Mesendoderm (in vitro differentiated cells): ENCODE data around the gene SLC39A11.

Experiments
- DNase-seq: peaks from one replicate; pipeline ENCODE4 v3.0.0; 2013
- H2AK5ac ChIP-seq: 2 replicates; pipeline ENCODE4 v1.6.1; 2013; ENCODE audit warnings: low read length, inconsistent platforms
- H2BK120ac ChIP-seq: 2 replicates; pipeline ENCODE4 v1.6.1; 2013; ENCODE audit warnings: low read depth, mild to moderate bottlenecking, low read length, moderate library complexity, mixed read lengths
- H2BK15ac ChIP-seq: replicated peaks from 2 replicates; pipeline ENCODE4 v1.6.1; 2013; ENCODE audit warnings: low read depth, mild to moderate bottlenecking, moderate library complexity
- H2BK5ac ChIP-seq: 2 replicates; pipeline ENCODE4 v1.6.1; 2013; ENCODE audit warnings: low read length, inconsistent platforms
- H3K18ac ChIP-seq: 2 replicates; pipeline ENCODE4 v1.6.1; 2013; ENCODE audit warnings: mild to moderate bottlenecking, low read length, mixed read lengths
- H3K23ac ChIP-seq: one replicate; pipeline ENCODE4 v1.6.1; 2013; ENCODE audit warnings: low read length
- H3K27ac ChIP-seq: 2 replicates; pipeline ENCODE4 v1.5.1; 2013; ENCODE audit warnings: low read depth, mild to moderate bottlenecking, inconsistent platforms, low read length, moderate library complexity
- H3K27me3 ChIP-seq: 2 replicates; pipeline ENCODE4 v1.6.1; 2013; ENCODE audit warnings: low read length, control low read depth, mild to moderate bottlenecking, inconsistent platforms; ENCODE audit not compliant: insufficient read depth, poor library complexity
- H3K36me3 ChIP-seq: 2 replicates; pipeline ENCODE4 v1.6.1; 2013; ENCODE audit warnings: low read length, inconsistent platforms; ENCODE audit not compliant: control insufficient read depth, insufficient read depth
- H3K4ac ChIP-seq: one replicate; pipeline ENCODE4 v1.6.1; 2013; ENCODE audit warnings: low read depth, mild to moderate bottlenecking, low read length, moderate library complexity
- H3K4me1 ChIP-seq: 2 replicates; pipeline ENCODE4 v1.6.1; 2013; ENCODE audit warnings: low read depth, low read length, inconsistent platforms; ENCODE audit not compliant: control insufficient read depth
- H3K4me2 ChIP-seq: 2 replicates; pipeline ENCODE4 v1.6.1; 2013; ENCODE audit warnings: low read length
- H3K4me3 ChIP-seq: 2 replicates; pipeline ENCODE4 v1.5.1; 2013; ENCODE audit warnings: mild to moderate bottlenecking, low read length
- H3K56ac ChIP-seq: one replicate; pipeline ENCODE4 v1.6.1; 2013; ENCODE audit warnings: low read length
- H3K79me1 ChIP-seq: 2 replicates; pipeline ENCODE4 v1.6.1; 2013; ENCODE audit warnings: low read length, inconsistent platforms
- H3K79me2 ChIP-seq: 2 replicates; pipeline ENCODE4 v1.6.1; 2013; ENCODE audit warnings: mild to moderate bottlenecking, low read length; ENCODE audit not compliant: control insufficient read depth, insufficient read depth
- H3K9ac ChIP-seq: 2 replicates; pipeline ENCODE4 v1.6.1; 2013; ENCODE audit warnings: low read length, inconsistent platforms
- H4K5ac ChIP-seq: one replicate; pipeline ENCODE4 v1.6.1; 2013; ENCODE audit warnings: low read length
- H4K8ac ChIP-seq: one replicate; pipeline ENCODE4 v1.6.1; 2013; ENCODE audit warnings: low read depth, mild to moderate bottlenecking, control low read depth, low read length, moderate library complexity
- WGBS: extraction: QIAGEN DNeasy Blood & Tissue Kit; methylation state at CpG from one replicate; pipeline ENCODE4 v1.1.7; 2013; ENCODE audit warnings: low lambda C conversion rate, missing lambda C conversion rate; ENCODE audit not compliant: insufficient coverage; ENCODE audit errors: extremely low coverage; 5-methylcytosine and 5-hydroxymethylcytosine counted together

The SLC39A11 gene

GRCh38 chr17:72631949-72632684 lies 460.4 kb downstream of the SLC39A11 start:
- H4K8ac ChIP-seq: no peak overlapping the region
- H3K79me1 ChIP-seq: no peaks in the 10 kb centered on the region
- H3K4ac ChIP-seq: no peak overlapping the region
- H4K5ac ChIP-seq: no peak overlapping the region
- H3K56ac ChIP-seq: no peak overlapping the region
- no peak overlapping the region for H3K23ac ChIP-seq
- H3K36me3 ChIP-seq: no peaks in the 10 kb centered on the region
- DNase-seq: no peak
- H2AK5ac ChIP-seq: no peak overlapping the region
- no peaks in the 10 kb centered on the region for H3K4me1 ChIP-seq
- H2BK5ac ChIP-seq: no peak overlapping the region
- no peak overlapping the region for H3K4me2 ChIP-seq
- no peak overlapping the region for H3K18ac ChIP-seq
- no peak overlapping the region for H3K4me3 ChIP-seq
- no peak overlapping the region for H3K9ac ChIP-seq
- no peaks in the 10 kb centered on the region for H3K79me2 ChIP-seq
- H3K27ac ChIP-seq: no peak overlapping the region
- no peak overlapping the region for H2BK15ac ChIP-seq
- no peaks in the 10 kb centered on the region for H3K27me3 ChIP-seq
- no peak overlapping the region for H2BK120ac ChIP-seq
- WGBS: no CpG with 5 or more reads among the region's 22 CpGs

GRCh38 chr17:72631568-72631948 lies 460.9 kb downstream of the SLC39A11 start:
- Histone ChIP-seq H3K79me1 (no peaks in the 10 kb centered on the region), H3K36me3 (no peaks in the 10 kb centered on the region), H3K4me1 (no peaks in the 10 kb centered on the region), H3K4me2 (no peak overlapping the region), H3K27me3 (no peaks in the 10 kb centered on the region), H4K5ac (no peak overlapping the region), H2BK120ac (no peak overlapping the region), H4K8ac (no peak overlapping the region), H3K56ac (no peak overlapping the region), H3K4me3 (no peak overlapping the region), H3K4ac (no peak overlapping the region), H3K23ac (no peak overlapping the region), H3K79me2 (no peaks in the 10 kb centered on the region), H2BK5ac (no peak overlapping the region), H2BK15ac (no peak overlapping the region), H2AK5ac (no peak overlapping the region), H3K9ac (no peak overlapping the region), H3K27ac (no peak overlapping the region), H3K18ac (no peak overlapping the region)
- no CpG with 5 or more reads among the region's 9 CpGs for WGBS
- no peak for DNase-seq

- no peak overlapping the region for H4K5ac ChIP-seq
- H3K27ac ChIP-seq: no peak overlapping the region
- H3K4me1 ChIP-seq: no peaks in the 10 kb centered on the region
- no peak for DNase-seq
- H3K27me3 ChIP-seq: no peaks in the 10 kb centered on the region
- H3K36me3 ChIP-seq: no peaks in the 10 kb centered on the region
- H3K4ac ChIP-seq: no peak overlapping the region
- no peak overlapping the region for H3K4me3 ChIP-seq
- H2BK15ac ChIP-seq: no peak overlapping the region
- H3K79me2 ChIP-seq: no peaks in the 10 kb centered on the region
- H3K23ac ChIP-seq: no peak overlapping the region
- H2BK5ac ChIP-seq: no peak overlapping the region
- H3K56ac ChIP-seq: no peak overlapping the region
- no peak overlapping the region for H4K8ac ChIP-seq
- no peak overlapping the region for H3K18ac ChIP-seq
- no peak overlapping the region for H2AK5ac ChIP-seq
- no peak overlapping the region for H2BK120ac ChIP-seq
- no peaks in the 10 kb centered on the region for H3K79me1 ChIP-seq
- H3K4me2 ChIP-seq: no peak overlapping the region
- H3K9ac ChIP-seq: no peak overlapping the region
Measured at GRCh38 chr17:72624652-72625051, 467.8 kb downstream of the SLC39A11 start.

- no peak overlapping the region for H3K9ac ChIP-seq
- H3K27me3 ChIP-seq: no peaks in the 10 kb centered on the region
- no peak for DNase-seq
- no peak overlapping the region for H2BK15ac ChIP-seq
- H3K4me2 ChIP-seq: no peak overlapping the region
- H3K79me1 ChIP-seq: no peaks in the 10 kb centered on the region
- no peaks in the 10 kb centered on the region for H3K4me1 ChIP-seq
- no CpG with 5 or more reads among the region's 3 CpGs for WGBS
- H2BK5ac ChIP-seq: no peak overlapping the region
- no peak overlapping the region for H3K23ac ChIP-seq
- no peak overlapping the region for H3K4me3 ChIP-seq
- H4K8ac ChIP-seq: no peak overlapping the region
- H3K4ac ChIP-seq: no peak overlapping the region
- no peak overlapping the region for H2BK120ac ChIP-seq
- H3K79me2 ChIP-seq: no peaks in the 10 kb centered on the region
- H3K36me3 ChIP-seq: no peaks in the 10 kb centered on the region
- no peak overlapping the region for H3K56ac ChIP-seq
- no peak overlapping the region for H4K5ac ChIP-seq
- no peak overlapping the region for H3K18ac ChIP-seq
- no peak overlapping the region for H2AK5ac ChIP-seq
- no peak overlapping the region for H3K27ac ChIP-seq
Measured at GRCh38 chr17:72624226-72624625, 468.3 kb downstream of the SLC39A11 start.

- H3K36me3 ChIP-seq: no peaks in the 10 kb centered on the region
- H3K18ac ChIP-seq: no peak overlapping the region
- H3K4me1 ChIP-seq: peaks cover 2% of the 10 kb centered on the region
- H4K8ac ChIP-seq: no peak overlapping the region
- H2BK5ac ChIP-seq: no peak overlapping the region
- H3K23ac ChIP-seq: no peak overlapping the region
- no peak overlapping the region for H3K4me2 ChIP-seq
- WGBS: no CpG with 5 or more reads among the region's 17 CpGs
- H3K4me3 ChIP-seq: no peak overlapping the region
- H3K79me1 ChIP-seq: no peaks in the 10 kb centered on the region
- no peaks in the 10 kb centered on the region for H3K79me2 ChIP-seq
- H3K27ac ChIP-seq: no peak overlapping the region
- no peak overlapping the region for H3K4ac ChIP-seq
- H3K9ac ChIP-seq: no peak overlapping the region
- H4K5ac ChIP-seq: no peak overlapping the region
- no peak overlapping the region for H2BK120ac ChIP-seq
- no peak overlapping the region for H3K56ac ChIP-seq
- H2AK5ac ChIP-seq: no peak overlapping the region
- no peak overlapping the region for H2BK15ac ChIP-seq
- H3K27me3 ChIP-seq: no peaks in the 10 kb centered on the region
- DNase-seq: no peak
Measured at GRCh38 chr17:72622661-72623433, 469.6 kb downstream of the SLC39A11 start.
